ENCODE measurements around the gene LYZL4.

GRCh38 chr3:42368861-42369260 is 41.5 kb downstream of the LYZL4 start:
- no peak for TF ChIP-seq EZH2phosphoT487 (IDR thresholded peaks at IDR 0.05; ENCODE audit: borderline replicate concordance, low read length)
- no peak for TF ChIP-seq CTCF (IDR thresholded peaks at IDR 0.05; ENCODE audit: low read depth, low read length, poor library complexity, severe bottlenecking)
